Metanephros (tissue), 2 donors: Measurements from ENCODE around the gene TCL1B. TPM values are rescaled to one million over a fixed set of nuclear protein-coding genes. Genes with fewer than 3 reads are reported as not detected.

ENCODE experiments used
- small RNA-seq: library from RNA; depleted of rRNA; stranded (forward); fragments of <200 nt; gene quantifications from one replicate; pipeline ENCODE3, GENCODE V24; 2014; ENCODE audit warnings: low replicate concordance
- total RNA-seq: library from RNA; depleted of rRNA; stranded (reverse); fragments of >200 nt; gene quantifications from one replicate; pipeline ENCODE4 v1.2.3, GENCODE V29; 2014

TCL1B gene, protein sequence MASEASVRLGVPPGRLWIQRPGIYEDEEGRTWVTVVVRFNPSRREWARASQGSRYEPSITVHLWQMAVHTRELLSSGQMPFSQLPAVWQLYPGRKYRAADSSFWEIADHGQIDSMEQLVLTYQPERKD
- total RNA-seq, result 0.23 TPM

DNA sequence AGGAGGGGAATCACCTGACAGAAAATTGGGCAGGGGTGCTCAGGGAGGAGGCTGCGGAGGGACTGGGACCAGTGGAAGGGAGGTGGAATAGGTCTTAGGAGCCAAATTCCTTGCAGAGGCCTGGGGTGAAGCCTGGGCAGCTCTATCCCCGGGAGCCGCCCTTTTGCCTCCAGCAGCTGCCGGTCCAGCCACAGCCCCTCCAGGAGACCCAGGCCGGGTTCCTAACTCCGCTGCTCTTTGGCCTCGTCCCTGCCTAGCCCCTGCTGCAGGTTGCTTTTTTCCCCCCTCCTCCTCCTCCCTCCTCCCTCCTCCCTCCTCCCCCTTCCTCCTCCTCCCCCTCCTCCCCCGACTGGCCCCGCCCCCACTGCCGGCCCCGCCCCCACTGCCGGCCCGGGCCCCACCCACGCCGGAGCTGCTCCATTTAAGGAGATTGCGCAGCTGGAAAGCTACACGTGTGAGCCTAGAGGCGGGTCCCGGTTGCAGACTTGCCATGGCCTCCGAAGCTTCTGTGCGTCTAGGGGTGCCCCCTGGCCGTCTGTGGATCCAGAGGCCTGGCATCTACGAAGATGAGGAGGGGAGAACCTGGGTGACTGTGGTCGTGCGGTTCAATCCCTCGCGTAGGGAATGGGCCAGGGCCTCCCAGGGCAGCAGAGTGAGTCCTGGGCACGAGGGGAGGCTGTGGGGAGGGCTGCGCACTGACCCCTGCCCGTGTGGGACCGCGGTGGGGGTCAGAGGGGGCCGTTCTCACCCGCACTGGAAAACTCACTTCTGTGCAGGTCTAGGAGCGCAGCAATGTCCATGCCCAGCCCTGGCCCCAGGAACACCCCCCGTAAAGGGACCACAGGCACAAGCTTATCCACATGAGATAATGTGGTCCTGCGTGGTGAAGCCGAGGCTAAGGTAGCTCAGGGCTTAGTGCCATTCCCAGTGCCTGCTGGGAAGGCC, at the start of gene TCL1B:
Gene TCL1B (plus strand): TSS at position 449 of the 945 bp plus-strand sequence. CDS start 42 bp downstream, at position 491.

DNA sequence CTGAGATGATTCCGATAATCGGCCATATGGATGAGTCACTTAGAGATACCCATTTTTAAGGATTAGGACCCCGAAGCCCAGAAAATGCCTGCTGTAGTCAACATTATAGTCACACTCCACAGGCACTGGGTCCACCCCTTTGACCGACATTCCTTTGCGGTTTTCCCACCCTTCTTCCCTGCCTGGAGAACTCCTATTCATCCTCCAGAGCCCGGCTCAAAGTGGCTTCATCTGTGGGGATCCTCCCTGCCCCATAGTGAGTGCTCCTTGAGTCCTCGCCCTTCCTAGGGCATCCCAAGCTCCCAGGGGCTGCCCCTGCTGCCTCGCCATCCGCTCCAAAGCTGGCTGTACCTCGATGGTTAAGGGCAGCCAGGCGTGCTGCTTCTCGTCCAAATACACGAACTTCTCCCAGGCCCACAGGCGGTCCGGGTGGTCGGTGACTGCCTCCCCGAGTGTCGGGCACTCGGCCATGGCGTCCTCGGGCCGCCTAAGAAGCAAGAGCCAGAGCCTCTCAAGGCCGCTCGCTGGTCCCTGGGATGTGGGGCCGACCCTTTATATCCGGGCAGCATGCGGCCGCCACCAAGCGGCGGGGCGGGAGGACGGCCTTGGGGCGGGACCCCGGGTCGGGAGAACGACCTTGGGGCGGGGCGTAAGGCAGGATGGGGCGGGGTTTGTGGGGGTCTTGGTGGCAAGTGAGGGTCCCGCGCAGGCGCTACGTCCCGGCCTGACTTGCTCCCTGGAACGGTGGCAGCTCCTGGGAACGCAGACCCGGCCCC, 27.6 kb downstream of the TCL1B start, which contains the start of gene TCL1A:
Gene TCL1A (minus strand): TSS at position 530 of the 776 bp plus-strand sequence. CDS start 59 bp downstream, at position 471.

Small RNAs within 50 kb of the gene (small RNA-seq; reads per million reads assigned to genes)
- not detected for gene RF02193

Other genes starting within 250 kb of the TCL1B start
- gene SYNE3, start 169.8 kb upstream of the TCL1B start, total RNA-seq, result 6.0 TPM
- gene GLRX5, start 151.4 kb upstream of the TCL1B start, total RNA-seq, result 57.1 TPM
- 3.7 TPM for gene TCL1A, start 27.7 kb downstream of the TCL1B start, total RNA-seq
- 0.23 TPM for gene TUNAR, start 190.4 kb downstream of the TCL1B start, total RNA-seq